Osteoblast (primary cell): Measurements from ENCODE around the gene DIS3L2. TPM values are rescaled to one million over a fixed set of nuclear protein-coding genes. Genes with fewer than 3 reads are reported as not detected.
"Not testable (repeated sequence)": the region's sequence is repeated elsewhere in the genome, so short reads cannot be mapped to it uniquely, and the experiment has no call there.

ENCODE experiments used
- DNase-seq: peaks from one replicate; pipeline ENCODE4 v3.0.0; 2011; ENCODE audit warnings: low spot score, mixed read lengths; ENCODE audit not compliant: insufficient read length; ENCODE audit errors: missing footprints
- H2AFZ ChIP-seq: 2 replicates; pipeline ENCODE4 v1.6.0; 2011; ENCODE audit warnings: mild to moderate bottlenecking, low read length
- H3K27ac ChIP-seq: 2 replicates; pipeline ENCODE4 v1.5.1; 2011; ENCODE audit warnings: mild to moderate bottlenecking, low read depth, low read length, moderate library complexity
- H3K27me3 ChIP-seq: 2 replicates; pipeline ENCODE4 v1.6.0; 2012; ENCODE audit warnings: mild to moderate bottlenecking, control low read depth, inconsistent platforms, low read length, moderate library complexity; ENCODE audit not compliant: insufficient read depth
- H3K36me3 ChIP-seq: 2 replicates; pipeline ENCODE4 v1.5.1; 2011; ENCODE audit warnings: mild to moderate bottlenecking, low read length, control low read depth, moderate library complexity; ENCODE audit not compliant: insufficient read depth
- H3K4me1 ChIP-seq: 2 replicates; pipeline ENCODE4 v1.5.1; 2011; ENCODE audit warnings: mild to moderate bottlenecking, low read length, control low read depth, moderate library complexity; ENCODE audit not compliant: insufficient read depth
- H3K4me2 ChIP-seq: 2 replicates; pipeline ENCODE4 v1.6.0; 2011; ENCODE audit warnings: mild to moderate bottlenecking, low read length; ENCODE audit not compliant: insufficient read depth
- H3K4me3 ChIP-seq: fragments of 200-600 bp; sonication (generic); 3 replicates; pipeline ENCODE4 v1.5.1; 2012; ENCODE audit warnings: mild to moderate bottlenecking, low read length, inconsistent platforms; ENCODE audit not compliant: insufficient read depth
- H3K79me2 ChIP-seq: 2 replicates; pipeline ENCODE4 v1.6.0; 2012; ENCODE audit warnings: mild to moderate bottlenecking, low read length, control low read depth, inconsistent platforms; ENCODE audit not compliant: insufficient read depth
- H3K9me3 ChIP-seq: 2 replicates; pipeline ENCODE4 v1.5.1; 2011; ENCODE audit warnings: low read depth, low read length, control low read depth
- H4K20me1 ChIP-seq: 2 replicates; pipeline ENCODE4 v1.6.0; 2012; ENCODE audit warnings: mild to moderate bottlenecking, low read length, control low read depth; ENCODE audit not compliant: insufficient read depth
- CTCF ChIP-seq: IDR thresholded peaks from 2 replicates; pipeline ENCODE4 v1.5.1; 2011; ENCODE audit warnings: mild to moderate bottlenecking, low read depth, low read length, moderate library complexity; ENCODE audit errors: extremely low read depth
- total RNA-seq: library from RNA; depleted of rRNA; stranded (reverse); fragments of >200 nt; gene quantifications from 2 replicates; pipeline ENCODE4 v1.2.3, GENCODE V29; 2012

The DIS3L2 gene
- total RNA-seq, 1 donor, result 28.2 TPM

DNA sequence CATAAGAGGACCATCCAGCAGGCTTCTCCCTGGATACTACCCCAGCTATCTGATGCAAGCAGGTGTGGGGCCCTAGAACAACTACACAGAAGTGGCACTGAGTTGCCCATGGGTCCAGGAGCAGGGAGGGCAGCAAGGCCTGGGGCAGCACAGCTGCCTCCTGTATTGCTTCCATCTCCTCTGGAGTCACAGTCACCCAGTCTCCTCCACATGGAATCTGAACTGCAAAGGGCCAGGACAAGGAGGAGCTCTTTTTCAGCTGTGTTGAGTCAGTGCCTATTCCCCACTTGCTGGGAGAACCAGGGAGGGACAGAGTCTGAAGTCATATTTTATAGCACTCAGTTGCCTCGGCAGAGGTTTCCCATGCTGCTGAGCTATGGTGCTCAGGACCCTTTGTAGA, 349.2 kb downstream of the DIS3L2 start:
- Histone ChIP-seq H3K36me3 (no peaks in the 10 kb centered on the region), H3K4me1 (peaks cover 10% of the 10 kb centered on the region), H4K20me1 (peaks cover 5% of the 10 kb centered on the region), H3K27me3 (no peaks in the 10 kb centered on the region), H2AFZ (no peak overlapping the region), H3K79me2 (no peaks in the 10 kb centered on the region), H3K9me3 (no peaks in the 10 kb centered on the region), H3K4me3 (no peak overlapping the region), H3K4me2 (no peak overlapping the region), H3K27ac (no peak overlapping the region)
- no peak for TF ChIP-seq CTCF
- no peak for DNase-seq

GRCh38 chr2:232313645-232314044, 352.1 kb downstream of the DIS3L2 start:
- H3K4me2 ChIP-seq, H3K79me2 ChIP-seq, H3K27me3 ChIP-seq, H3K4me3 ChIP-seq, H3K9me3 ChIP-seq, H2AFZ ChIP-seq, DNase-seq, H3K27ac ChIP-seq, H3K36me3 ChIP-seq, H4K20me1 ChIP-seq: not testable (repeated sequence)
- H3K4me1 ChIP-seq, result peaks cover 14% of the 10 kb centered on the region

GRCh38 chr2:232315049-232315922, 353.8 kb downstream of the DIS3L2 start:
- Histone ChIP-seq H3K27ac (peak overlapping the region; percentile 72), H2AFZ (peak overlapping the region; percentile 83), H3K4me1 (peaks cover 16% of the 10 kb centered on the region), H3K4me3 (no peak overlapping the region), H3K36me3 (no peaks in the 10 kb centered on the region), H4K20me1 (no peaks in the 10 kb centered on the region), H3K9me3 (no peaks in the 10 kb centered on the region), H3K4me2 (peak overlapping the region; percentile 54), H3K27me3 (no peaks in the 10 kb centered on the region), H3K79me2 (no peaks in the 10 kb centered on the region)
- DNase-seq, result peak; percentile 97
- peak; percentile 46 for TF ChIP-seq CTCF

DNA sequence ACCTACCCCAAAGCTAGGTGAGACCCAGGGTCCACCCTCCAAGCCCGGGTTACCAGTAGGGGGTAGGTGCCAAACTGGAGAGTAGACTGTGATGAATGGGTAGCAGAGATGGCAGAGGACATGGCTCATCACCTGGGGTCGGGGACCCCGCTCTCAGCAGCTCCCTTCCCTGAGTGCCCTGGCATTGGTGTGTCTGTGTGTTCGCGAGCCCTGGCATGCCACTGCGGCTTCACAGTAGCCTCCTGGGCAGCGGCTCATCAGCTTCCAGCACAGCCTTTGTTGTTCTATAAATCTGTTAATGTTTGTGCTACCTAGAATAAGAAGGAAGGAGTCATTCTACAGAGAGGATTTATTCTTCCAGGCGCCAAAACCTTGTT, 354.4 kb downstream of the DIS3L2 start:
- DNase-seq, result no peak
- Histone ChIP-seq H3K27ac (peak overlapping the region; percentile 72), H3K4me1 (peaks cover 17% of the 10 kb centered on the region), H3K9me3 (no peaks in the 10 kb centered on the region), H2AFZ (peak overlapping the region; percentile 83), H3K27me3 (no peaks in the 10 kb centered on the region), H4K20me1 (no peaks in the 10 kb centered on the region), H3K4me3 (no peak overlapping the region), H3K79me2 (no peaks in the 10 kb centered on the region), H3K36me3 (no peaks in the 10 kb centered on the region), H3K4me2 (peak overlapping the region; percentile 44)
- no peak for TF ChIP-seq CTCF
